ENCODE data around the gene NOTUM. TPM values are rescaled to one million over a fixed set of nuclear protein-coding genes. Genes with fewer than 3 reads are reported as not detected.
A peak's percentile ranks its signal among the peaks of the same experiment; 100 is the strongest.

Gene NOTUM
- total RNA-seq, 1 donor = 0.09 TPM

- no peak for DNase-seq (ENCODE audit: low read depth)
- no peak for TF ChIP-seq CTCF (IDR thresholded peaks at IDR 0.05; ENCODE audit: insufficient read depth, low read length)
- no peak overlapping the region for H3K4me3 ChIP-seq (ENCODE audit: low read depth, low read length)
These were observed 46.7 kb downstream of the NOTUM start for GRCh38 chr17:81914103-81914850.

- DNase-seq (ENCODE audit: low read depth) = no peak
- no peak for TF ChIP-seq CTCF (IDR thresholded peaks at IDR 0.05; ENCODE audit: insufficient read depth, low read length)
- no peak overlapping the region for H3K4me3 ChIP-seq (ENCODE audit: low read depth, low read length)
These were observed 47.4 kb downstream of the NOTUM start for GRCh38 chr17:81913394-81914102.

GRCh38 chr17:81912441-81913309 lies 48.3 kb downstream of the NOTUM start:
- TF ChIP-seq CTCF (IDR thresholded peaks at IDR 0.05; ENCODE audit: insufficient read depth, low read length) = no peak
- no peak overlapping the region for H3K4me3 ChIP-seq (ENCODE audit: low read depth, low read length)
- DNase-seq (ENCODE audit: low read depth) = no peak

GRCh38 chr17:81911969-81912368 lies 49.0 kb downstream of the NOTUM start:
- no peak overlapping the region for H3K4me3 ChIP-seq (ENCODE audit: low read depth, low read length)
- DNase-seq (ENCODE audit: low read depth) = no peak
- TF ChIP-seq CTCF (IDR thresholded peaks at IDR 0.05; ENCODE audit: insufficient read depth, low read length) = no peak

GRCh38 chr17:81911277-81911961 lies 49.6 kb downstream of the NOTUM start, which contains the start of gene PCYT2:
TSS of gene PCYT2 (minus strand) at chr17:81911399. CDS start at chr17:81911355, 44 bp downstream.
- H3K4me3 ChIP-seq (ENCODE audit: low read depth, low read length) = peak within 1 kb of the TSS; percentile 81
- DNase-seq (ENCODE audit: low read depth) = peak; percentile 77
- no peak for TF ChIP-seq CTCF (IDR thresholded peaks at IDR 0.05; ENCODE audit: insufficient read depth, low read length)

- DNase-seq (ENCODE audit: low read depth) = no peak
- peak overlapping the region; percentile 81 for H3K4me3 ChIP-seq (ENCODE audit: low read depth, low read length)
- TF ChIP-seq CTCF (IDR thresholded peaks at IDR 0.05; ENCODE audit: insufficient read depth, low read length) = no peak
These were observed 50.1 kb downstream of the NOTUM start for GRCh38 chr17:81910840-81911276.
